ENCODE results near the gene DPYD.

DPYD gene

GRCh38 chr1:97271916-97272788, 648.7 kb downstream of the DPYD start:
- no peak for ATAC-seq (ENCODE audit: low read depth)
- H3K9me3 ChIP-seq (ENCODE audit: severe bottlenecking): no peaks in the 10 kb centered on the region
- H3K4me3 ChIP-seq (ENCODE audit: severe bottlenecking): no peak overlapping the region
- no peaks in the 10 kb centered on the region for H3K27me3 ChIP-seq (ENCODE audit: insufficient read depth, poor library complexity, severe bottlenecking)
- H3K4me1 ChIP-seq (ENCODE audit: insufficient read depth, poor library complexity, severe bottlenecking): peaks cover 8% of the 10 kb centered on the region
- H3K27ac ChIP-seq (ENCODE audit: poor library complexity, severe bottlenecking): peak overlapping the region; percentile 5
- no peaks in the 10 kb centered on the region for H3K36me3 ChIP-seq (ENCODE audit: low read depth)
- no peak for TF ChIP-seq CTCF (IDR thresholded peaks at IDR 0.05; ENCODE audit: poor library complexity, severe bottlenecking)
- DNase-seq (ENCODE audit: low spot score): no peak

GRCh38 chr1:97270508-97271307, 650.1 kb downstream of the DPYD start:
- no peaks in the 10 kb centered on the region for H3K36me3 ChIP-seq (ENCODE audit: low read depth)
- no peak for ATAC-seq (ENCODE audit: low read depth)

GRCh38 chr1:97265630-97266029, 655.2 kb downstream of the DPYD start:
- no peak for TF ChIP-seq CTCF (IDR thresholded peaks at IDR 0.05; ENCODE audit: poor library complexity, severe bottlenecking)
- no peak for ATAC-seq (ENCODE audit: low read depth)
- Histone ChIP-seq H3K4me1 (ENCODE audit: insufficient read depth, poor library complexity, severe bottlenecking) (no peaks in the 10 kb centered on the region), H3K9me3 (ENCODE audit: severe bottlenecking) (no peaks in the 10 kb centered on the region), H3K27ac (ENCODE audit: poor library complexity, severe bottlenecking) (no peak overlapping the region), H3K36me3 (ENCODE audit: low read depth) (no peaks in the 10 kb centered on the region), H3K4me3 (ENCODE audit: severe bottlenecking) (no peak overlapping the region), H3K27me3 (ENCODE audit: insufficient read depth, poor library complexity, severe bottlenecking) (no peaks in the 10 kb centered on the region)
- DNase-seq (ENCODE audit: low spot score): no peak

More at GRCh38 chr1:97270508-97271307, 650.1 kb downstream of the DPYD start:
- Histone ChIP-seq H3K4me3 (ENCODE audit: severe bottlenecking) (no peak overlapping the region), H3K9me3 (ENCODE audit: severe bottlenecking) (no peaks in the 10 kb centered on the region), H3K27me3 (ENCODE audit: insufficient read depth, poor library complexity, severe bottlenecking) (no peaks in the 10 kb centered on the region), H3K27ac (ENCODE audit: poor library complexity, severe bottlenecking) (no peak overlapping the region), H3K4me1 (ENCODE audit: insufficient read depth, poor library complexity, severe bottlenecking) (peaks cover 8% of the 10 kb centered on the region)
- no peak for TF ChIP-seq CTCF (IDR thresholded peaks at IDR 0.05; ENCODE audit: poor library complexity, severe bottlenecking)
- DNase-seq (ENCODE audit: low spot score): no peak

- H3K4me3 ChIP-seq (ENCODE audit: severe bottlenecking): no peak overlapping the region
- no peak for TF ChIP-seq CTCF (IDR thresholded peaks at IDR 0.05; ENCODE audit: poor library complexity, severe bottlenecking)
- DNase-seq (ENCODE audit: low spot score) (no peak), ATAC-seq (ENCODE audit: low read depth) (no peak)
- H3K4me1 ChIP-seq (ENCODE audit: insufficient read depth, poor library complexity, severe bottlenecking): no peaks in the 10 kb centered on the region
- no peaks in the 10 kb centered on the region for H3K27me3 ChIP-seq (ENCODE audit: insufficient read depth, poor library complexity, severe bottlenecking)
- H3K27ac ChIP-seq (ENCODE audit: poor library complexity, severe bottlenecking): no peak overlapping the region
- no peaks in the 10 kb centered on the region for H3K36me3 ChIP-seq (ENCODE audit: low read depth)
- H3K9me3 ChIP-seq (ENCODE audit: severe bottlenecking): no peaks in the 10 kb centered on the region
Measured at GRCh38 chr1:97262842-97263241, 658.0 kb downstream of the DPYD start.

Data from RWPE2 (cell line).